A549 (cell line): ENCODE data around the gene UGT1A3.

Experiments
- KDM1A ChIP-seq: fragments of 200-600 bp; sonication (generic); IDR thresholded peaks from 2 replicates; pipeline ENCODE4 v1.6.1; 2016; ENCODE audit warnings: low read depth, mild to moderate bottlenecking
- POLR2A ChIP-seq: IDR thresholded peaks from 2 replicates; pipeline ENCODE4 v1.6.1; 2012; ENCODE audit warnings: mild to moderate bottlenecking, low read length
- RFX5 ChIP-seq: fragments of 450-650 bp; IDR thresholded peaks from 2 replicates; pipeline ENCODE4 v1.7.1; 2014; ENCODE audit warnings: antibody characterized with exemption, mild to moderate bottlenecking, moderate library complexity
- TF ChIP-seq, protein P1 (sequence below): fragments of >200 bp; sonication (Bioruptor Twin); formaldehyde crosslinking; IDR thresholded peaks from 3 replicates; pipeline ENCODE4 v1.5.1; 2016
- TF ChIP-seq, protein P2 (sequence below): fragments of 200-600 bp; sonication (generic); IDR thresholded peaks from 2 replicates; pipeline ENCODE4 v1.6.1; 2016; ENCODE audit warnings: antibody characterized with exemption, mild to moderate bottlenecking, moderate library complexity

DNA sequence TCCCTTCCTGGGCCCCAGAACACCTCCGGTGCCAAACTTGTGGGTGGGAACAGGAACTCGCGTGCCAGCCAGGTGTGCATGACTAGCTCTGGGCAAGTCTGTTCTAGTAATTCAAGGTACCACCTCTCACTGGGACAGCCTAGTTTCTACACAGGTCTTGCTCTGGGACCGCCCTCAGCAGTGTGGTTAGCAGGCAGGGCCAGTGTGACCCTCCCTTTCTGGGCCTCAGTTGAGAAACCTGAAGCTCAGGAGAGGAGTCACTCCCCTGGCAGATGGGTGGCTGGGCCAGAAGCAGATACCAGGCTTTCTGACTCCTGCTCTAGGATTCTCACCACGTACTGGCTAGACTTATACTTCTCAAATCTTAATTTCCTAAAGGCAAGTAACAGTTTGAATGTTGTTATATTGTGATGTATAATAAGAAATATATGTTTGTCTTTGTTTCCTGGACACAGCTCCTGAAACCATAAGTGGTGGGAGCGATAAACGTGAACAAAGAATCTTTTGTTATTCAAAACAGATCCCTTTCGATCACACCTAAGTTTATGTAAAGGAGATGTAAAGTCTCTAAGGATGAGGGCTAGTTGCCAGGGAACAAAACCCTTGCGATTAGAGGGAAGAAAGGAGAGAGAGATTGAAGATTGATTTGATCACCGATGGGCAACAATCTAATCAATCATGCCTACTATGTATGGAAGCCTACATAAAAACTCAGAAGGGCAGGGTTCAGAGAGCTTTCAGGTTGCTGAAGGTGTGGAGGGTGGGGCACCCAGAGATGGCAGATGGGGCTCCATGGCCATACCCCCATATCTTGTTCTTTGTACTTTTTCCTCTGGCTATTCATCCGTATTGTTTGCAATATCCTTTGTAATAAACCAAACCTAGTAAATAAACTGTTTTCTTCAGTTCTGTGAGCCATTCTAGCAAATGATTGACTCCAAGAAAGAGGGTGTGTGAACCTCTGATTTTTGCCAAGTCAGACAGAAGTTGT lies 37.1 kb upstream of the UGT1A3 start:
- TF ChIP-seq, protein P1, sequence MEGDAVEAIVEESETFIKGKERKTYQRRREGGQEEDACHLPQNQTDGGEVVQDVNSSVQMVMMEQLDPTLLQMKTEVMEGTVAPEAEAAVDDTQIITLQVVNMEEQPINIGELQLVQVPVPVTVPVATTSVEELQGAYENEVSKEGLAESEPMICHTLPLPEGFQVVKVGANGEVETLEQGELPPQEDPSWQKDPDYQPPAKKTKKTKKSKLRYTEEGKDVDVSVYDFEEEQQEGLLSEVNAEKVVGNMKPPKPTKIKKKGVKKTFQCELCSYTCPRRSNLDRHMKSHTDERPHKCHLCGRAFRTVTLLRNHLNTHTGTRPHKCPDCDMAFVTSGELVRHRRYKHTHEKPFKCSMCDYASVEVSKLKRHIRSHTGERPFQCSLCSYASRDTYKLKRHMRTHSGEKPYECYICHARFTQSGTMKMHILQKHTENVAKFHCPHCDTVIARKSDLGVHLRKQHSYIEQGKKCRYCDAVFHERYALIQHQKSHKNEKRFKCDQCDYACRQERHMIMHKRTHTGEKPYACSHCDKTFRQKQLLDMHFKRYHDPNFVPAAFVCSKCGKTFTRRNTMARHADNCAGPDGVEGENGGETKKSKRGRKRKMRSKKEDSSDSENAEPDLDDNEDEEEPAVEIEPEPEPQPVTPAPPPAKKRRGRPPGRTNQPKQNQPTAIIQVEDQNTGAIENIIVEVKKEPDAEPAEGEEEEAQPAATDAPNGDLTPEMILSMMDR, result no peak
- TF ChIP-seq RFX5, result no peak
- TF ChIP-seq POLR2A, result no peak
- TF ChIP-seq KDM1A, result no peak
- TF ChIP-seq, protein P2, sequence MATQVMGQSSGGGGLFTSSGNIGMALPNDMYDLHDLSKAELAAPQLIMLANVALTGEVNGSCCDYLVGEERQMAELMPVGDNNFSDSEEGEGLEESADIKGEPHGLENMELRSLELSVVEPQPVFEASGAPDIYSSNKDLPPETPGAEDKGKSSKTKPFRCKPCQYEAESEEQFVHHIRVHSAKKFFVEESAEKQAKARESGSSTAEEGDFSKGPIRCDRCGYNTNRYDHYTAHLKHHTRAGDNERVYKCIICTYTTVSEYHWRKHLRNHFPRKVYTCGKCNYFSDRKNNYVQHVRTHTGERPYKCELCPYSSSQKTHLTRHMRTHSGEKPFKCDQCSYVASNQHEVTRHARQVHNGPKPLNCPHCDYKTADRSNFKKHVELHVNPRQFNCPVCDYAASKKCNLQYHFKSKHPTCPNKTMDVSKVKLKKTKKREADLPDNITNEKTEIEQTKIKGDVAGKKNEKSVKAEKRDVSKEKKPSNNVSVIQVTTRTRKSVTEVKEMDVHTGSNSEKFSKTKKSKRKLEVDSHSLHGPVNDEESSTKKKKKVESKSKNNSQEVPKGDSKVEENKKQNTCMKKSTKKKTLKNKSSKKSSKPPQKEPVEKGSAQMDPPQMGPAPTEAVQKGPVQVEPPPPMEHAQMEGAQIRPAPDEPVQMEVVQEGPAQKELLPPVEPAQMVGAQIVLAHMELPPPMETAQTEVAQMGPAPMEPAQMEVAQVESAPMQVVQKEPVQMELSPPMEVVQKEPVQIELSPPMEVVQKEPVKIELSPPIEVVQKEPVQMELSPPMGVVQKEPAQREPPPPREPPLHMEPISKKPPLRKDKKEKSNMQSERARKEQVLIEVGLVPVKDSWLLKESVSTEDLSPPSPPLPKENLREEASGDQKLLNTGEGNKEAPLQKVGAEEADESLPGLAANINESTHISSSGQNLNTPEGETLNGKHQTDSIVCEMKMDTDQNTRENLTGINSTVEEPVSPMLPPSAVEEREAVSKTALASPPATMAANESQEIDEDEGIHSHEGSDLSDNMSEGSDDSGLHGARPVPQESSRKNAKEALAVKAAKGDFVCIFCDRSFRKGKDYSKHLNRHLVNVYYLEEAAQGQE, result no peak
